GM18526 (cell line): Measurements from ENCODE around the gene SLC1A5.

ENCODE experiments used
- POLR2A ChIP-seq: IDR thresholded peaks from 3 replicates; pipeline ENCODE4 v1.6.1; 2011; ENCODE audit not compliant: insufficient read length; ENCODE audit errors: extremely low read depth

Gene SLC1A5

DNA sequence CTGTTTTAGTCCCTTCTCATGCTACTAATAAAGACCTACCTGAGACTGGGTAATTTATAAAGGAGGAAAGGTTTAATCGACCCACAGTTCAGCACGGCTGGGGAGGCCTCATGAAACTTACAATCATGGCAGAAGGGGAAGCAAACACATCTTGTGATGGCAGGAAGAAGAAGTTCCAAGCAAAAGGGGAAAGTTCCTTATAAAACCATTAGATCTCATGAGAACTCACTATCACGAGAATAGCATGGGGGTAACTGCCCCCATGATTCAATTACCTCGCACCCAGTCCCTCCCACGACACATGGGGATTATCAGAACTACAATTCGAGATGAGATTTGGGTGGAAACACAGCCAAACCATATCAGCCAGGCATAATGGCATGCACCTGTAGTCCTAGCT lies 29.2 kb downstream of the SLC1A5 start:
- TF ChIP-seq POLR2A, result no peak

DNA sequence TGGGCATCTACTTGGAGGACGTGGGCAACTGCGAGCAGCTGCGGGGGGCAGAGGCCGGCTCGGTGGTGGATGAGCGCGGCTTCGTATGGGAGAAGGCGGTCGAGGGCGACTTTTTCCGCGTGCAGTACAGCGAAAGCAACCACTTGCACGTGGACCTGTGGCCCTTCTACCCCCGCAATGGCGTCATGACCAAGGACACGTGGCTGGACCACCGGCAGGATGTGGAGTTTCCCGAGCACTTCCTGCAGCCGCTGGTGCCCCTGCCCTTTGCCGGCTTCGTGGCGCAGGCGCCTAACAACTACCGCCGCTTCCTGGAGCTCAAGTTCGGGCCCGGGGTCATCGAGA lies 31.9 kb downstream of the SLC1A5 start:
- no peak for TF ChIP-seq POLR2A

DNA sequence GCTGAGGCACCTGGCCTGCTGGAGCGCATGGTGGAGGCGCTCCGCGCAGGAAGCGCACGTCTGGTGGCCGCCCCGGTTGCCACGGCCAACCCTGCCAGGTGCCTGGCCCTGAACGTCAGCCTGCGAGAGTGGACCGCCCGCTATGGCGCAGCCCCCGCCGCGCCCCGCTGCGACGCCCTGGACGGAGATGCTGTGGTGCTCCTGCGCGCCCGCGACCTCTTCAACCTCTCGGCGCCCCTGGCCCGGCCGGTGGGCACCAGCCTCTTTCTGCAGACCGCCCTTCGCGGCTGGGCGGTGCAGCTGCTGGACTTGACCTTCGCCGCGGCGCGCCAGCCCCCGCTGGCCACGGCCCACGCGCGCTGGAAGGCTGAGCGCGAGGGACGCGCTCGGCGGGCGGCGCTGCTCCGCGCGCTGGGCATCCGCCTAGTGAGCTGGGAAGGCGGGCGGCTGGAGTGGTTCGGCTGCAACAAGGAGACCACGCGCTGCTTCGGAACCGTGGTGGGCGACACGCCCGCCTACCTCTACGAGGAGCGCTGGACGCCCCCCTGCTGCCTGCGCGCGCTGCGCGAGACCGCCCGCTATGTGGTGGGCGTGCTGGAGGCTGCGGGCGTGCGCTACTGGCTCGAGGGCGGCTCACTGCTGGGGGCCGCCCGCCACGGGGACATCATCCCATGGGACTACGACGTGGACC lies 32.4 kb downstream of the SLC1A5 start:
- TF ChIP-seq POLR2A, result no peak

DNA sequence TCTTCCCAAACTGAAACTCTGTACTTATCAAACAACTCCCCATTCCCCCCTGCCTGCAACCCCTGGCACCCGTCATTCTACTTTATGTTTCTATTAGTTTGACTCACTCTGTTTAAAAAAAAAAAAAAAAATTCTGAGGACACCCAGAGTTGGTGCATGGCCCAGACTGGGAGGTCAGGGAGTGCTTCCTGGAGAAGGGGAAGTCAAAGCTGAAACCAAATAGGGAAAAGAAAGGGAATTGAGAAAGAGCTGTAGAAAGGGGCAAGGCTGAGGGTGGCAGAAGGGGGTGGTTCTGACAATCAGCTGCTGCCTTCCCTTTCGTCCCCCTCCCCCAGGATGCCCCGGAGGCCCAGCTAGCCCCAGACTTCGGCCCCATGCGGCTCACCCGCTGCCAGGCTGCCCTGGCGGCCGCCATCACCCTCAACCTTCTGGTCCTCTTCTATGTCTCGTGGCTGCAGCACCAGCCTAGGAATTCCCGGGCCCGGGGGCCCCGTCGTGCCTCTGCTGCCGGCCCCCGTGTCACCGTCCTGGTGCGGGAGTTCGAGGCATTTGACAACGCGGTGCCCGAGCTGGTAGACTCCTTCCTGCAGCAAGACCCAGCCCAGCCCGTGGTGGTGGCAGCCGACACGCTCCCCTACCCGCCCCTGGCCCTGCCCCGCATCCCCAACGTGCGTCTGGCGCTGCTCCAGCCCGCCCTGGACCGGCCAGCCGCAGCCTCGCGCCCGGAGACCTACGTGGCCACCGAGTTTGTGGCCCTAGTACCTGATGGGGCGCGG lies 33.1 kb downstream of the SLC1A5 start:
- no peak for TF ChIP-seq POLR2A

DNA sequence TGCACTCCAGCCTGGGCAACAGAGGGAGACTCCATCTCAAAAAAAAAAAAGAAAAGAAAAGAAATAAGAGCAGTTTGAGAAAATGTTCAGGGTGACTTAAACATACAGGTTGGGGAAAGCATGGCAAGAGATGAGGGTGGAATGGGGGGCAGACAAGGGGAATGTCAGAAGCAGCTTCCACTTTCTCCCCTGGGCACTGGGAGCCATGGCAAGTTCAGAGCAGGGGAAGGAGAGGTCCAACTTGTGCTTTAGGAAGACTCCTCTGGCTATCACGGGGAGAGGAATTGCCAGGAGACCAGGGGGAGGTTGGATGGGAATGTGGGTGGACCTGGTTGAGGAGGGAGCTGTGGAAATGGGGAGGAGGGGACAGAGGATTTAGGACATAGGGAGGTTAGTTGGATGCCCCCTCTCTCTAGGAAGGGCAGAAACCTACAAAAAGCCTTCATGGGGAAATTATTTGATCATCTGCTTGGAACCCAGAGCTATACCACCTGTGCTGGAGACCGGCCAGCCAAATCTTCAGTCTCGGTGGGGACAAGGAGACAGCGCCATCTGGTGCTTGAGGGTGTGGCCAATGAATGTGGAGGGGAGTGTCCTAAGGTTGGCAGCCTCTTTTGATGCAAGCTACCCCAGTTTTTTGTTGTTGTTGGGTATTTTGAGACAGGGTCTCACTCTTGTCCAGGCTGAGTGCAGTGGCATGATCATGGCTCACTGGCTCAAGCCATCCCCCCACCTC lies 34.8 kb downstream of the SLC1A5 start:
- TF ChIP-seq POLR2A, result no peak

- TF ChIP-seq POLR2A, result no peak
Observed at GRCh38 chr19:46748325-46749109, 39.9 kb downstream of the SLC1A5 start.

DNA sequence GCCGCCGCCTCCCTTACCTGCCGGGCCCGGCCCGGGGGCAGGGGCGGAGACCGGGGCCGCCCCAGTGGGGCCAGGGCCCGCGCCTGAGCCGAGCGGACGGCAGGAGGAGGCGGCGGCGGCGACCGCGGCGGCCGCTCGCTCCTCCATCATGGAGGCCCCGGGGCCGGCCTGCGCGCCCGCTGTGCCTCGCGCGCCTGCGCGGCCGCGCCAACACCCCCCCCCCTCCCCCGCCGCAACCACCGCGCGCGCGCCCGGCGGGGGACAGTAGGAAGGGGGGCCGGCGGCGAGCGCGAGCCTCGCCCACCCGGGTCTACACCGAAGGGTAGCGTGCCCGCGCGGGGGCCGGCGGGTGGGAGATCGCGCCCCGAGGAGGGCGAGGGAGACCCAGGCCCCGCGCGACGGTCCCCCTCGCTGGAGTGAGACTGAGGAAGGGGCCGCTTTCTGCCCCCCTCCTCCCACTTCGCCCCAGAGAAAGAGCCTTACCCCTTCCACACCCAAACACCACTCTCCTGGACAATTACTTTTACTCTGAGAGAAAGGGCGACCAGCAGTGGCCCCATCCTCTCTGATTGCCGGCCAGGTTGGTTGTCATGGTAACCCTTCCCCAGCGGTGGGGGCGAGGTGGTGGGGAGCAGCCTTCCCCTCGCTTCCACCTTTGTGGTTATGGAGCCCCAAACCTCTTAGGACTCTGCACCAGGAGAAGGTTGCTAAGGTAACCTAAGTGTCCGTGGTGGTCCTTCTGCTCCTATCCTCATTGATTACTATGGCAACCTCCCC lies 41.9 kb downstream of the SLC1A5 start, which contains the start of gene STRN4:
Gene STRN4 (minus strand): TSS at position 170 of the 777 bp plus-strand sequence. CDS start 20 bp downstream, at position 150.
- peak; percentile 60 for TF ChIP-seq POLR2A

DNA sequence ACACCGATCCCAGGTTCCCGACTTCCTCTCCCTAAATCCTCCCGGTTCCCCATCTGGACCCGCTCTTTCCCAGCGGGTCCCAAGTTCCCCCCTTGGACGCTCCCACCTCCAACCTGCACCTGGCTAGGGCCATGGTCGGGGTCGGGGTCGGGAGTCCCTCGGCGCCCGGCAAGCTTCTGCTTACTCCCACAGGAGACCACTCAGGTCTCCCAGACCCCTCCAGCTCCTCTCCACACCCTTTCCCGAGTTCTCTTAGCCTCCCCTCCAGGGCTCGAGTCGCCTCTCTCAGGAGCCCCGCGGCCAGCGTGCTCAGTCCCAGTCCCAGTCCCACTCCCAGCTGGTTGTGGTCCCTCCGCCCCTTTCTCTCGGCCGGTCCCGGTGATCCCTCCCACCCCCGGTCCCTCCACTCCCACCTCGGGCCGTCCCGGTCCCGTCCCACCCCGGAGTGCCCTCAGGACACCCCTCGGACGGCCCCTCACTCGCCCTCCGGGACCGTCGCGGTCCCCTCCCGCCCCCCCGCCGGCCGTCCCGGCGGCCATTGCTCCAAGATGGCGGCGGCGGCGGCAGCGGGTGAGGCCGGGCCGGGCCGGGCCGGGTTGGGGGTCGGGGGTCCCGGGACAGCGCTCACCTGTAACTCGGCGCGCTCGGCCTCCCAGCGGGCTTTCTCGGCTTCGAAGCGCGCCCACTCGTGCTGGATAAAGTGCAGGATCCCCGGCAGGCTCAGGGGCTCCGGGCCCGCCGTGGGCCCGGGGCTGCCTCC lies 42.7 kb downstream of the SLC1A5 start, which contains the start of gene FKRP:
Gene FKRP (plus strand): TSS at position 537 of the 760 bp plus-strand sequence. CDS start 9,394 bp downstream, outside the sequence.
- TF ChIP-seq POLR2A, result no peak

DNA sequence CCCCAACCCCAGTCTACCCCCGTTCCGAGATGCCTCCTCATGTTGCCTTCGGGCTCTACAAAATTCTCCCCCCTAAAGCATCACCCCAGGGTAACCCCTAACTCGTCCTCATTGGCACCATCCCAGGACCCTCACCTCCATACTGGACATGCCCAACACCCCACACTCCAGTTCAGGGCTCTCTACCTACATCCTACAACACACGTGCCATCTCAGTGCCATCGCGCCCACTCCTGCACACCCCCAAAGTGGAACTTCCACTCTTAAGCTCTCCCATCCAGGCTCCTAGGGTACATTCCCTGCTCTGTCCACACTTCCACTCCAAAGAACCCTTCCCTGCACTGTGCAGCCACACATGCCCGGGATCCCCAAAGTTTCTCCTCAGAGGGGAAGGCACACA lies 43.4 kb downstream of the SLC1A5 start:
- no peak for TF ChIP-seq POLR2A

GRCh38 chr19:46744005-46744691 lies 44.2 kb downstream of the SLC1A5 start:
- TF ChIP-seq POLR2A, result no peak

DNA sequence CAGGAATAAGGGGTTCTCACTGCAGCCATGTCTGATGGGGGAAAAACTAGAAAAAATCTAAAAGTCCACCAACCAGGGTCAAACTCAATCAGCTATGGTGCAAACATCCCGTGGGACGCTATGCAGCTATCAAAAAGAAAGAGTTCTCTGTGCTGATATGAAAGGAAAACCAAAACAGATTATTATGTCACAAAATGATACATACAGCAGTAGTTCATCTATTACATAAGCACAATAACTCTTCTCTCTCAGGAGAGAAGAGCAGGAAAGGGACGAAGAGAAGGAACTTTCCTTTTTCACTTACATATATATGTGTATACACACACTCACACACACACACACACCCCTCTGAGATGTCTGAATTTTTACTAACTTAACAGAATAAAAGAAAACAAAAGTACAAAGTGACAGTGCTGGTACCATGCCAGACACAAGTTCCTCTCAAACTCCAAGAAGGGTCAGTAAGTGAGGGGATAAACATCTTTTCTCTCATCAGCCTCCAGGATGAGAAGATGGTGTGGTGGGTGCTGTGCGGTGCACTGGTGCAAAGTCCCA lies 45.4 kb downstream of the SLC1A5 start:
- TF ChIP-seq POLR2A, result no peak

GRCh38 chr19:46741447-46741846 lies 46.9 kb downstream of the SLC1A5 start:
- TF ChIP-seq POLR2A, result no peak
